ENCODE data around the gene DMAC2L. TPM values are rescaled to one million over a fixed set of nuclear protein-coding genes. Genes with fewer than 3 reads are reported as not detected.
"Not testable (repeated sequence)": the region's sequence is repeated elsewhere in the genome, so short reads cannot be mapped to it uniquely, and the experiment has no call there.

Gene DMAC2L
- total RNA-seq, 2 experiments from 2014 or later, result 15.7 to 20.6 TPM

GRCh38 chr14:50345846-50346422 lies 33.8 kb downstream of the DMAC2L start:
- DNase-seq, result no peak
- CTCF ChIA-PET, result interaction anchor here (0.9 to 2.1 kb wide), 4 partner anchors 8 to 25 kb away, joined by 4 to 6 read pairs (median 4); no protein-coding TSS in a partner anchor
- peaks cover 22% of the 10 kb centered on the region for H3K4me1 Mint-ChIP-seq
- H3K27ac Mint-ChIP-seq, result no peak overlapping the region
- no peaks in the 10 kb centered on the region for H3K27me3 Mint-ChIP-seq
- H3K36me3 Mint-ChIP-seq (ENCODE audit: low read depth), result peaks cover 9% of the 10 kb centered on the region
- H3K9me3 Mint-ChIP-seq, result no peaks in the 10 kb centered on the region
- POLR2A ChIA-PET, result no interaction called here
- H3K4me3 Mint-ChIP-seq, result no peak overlapping the region

DNA sequence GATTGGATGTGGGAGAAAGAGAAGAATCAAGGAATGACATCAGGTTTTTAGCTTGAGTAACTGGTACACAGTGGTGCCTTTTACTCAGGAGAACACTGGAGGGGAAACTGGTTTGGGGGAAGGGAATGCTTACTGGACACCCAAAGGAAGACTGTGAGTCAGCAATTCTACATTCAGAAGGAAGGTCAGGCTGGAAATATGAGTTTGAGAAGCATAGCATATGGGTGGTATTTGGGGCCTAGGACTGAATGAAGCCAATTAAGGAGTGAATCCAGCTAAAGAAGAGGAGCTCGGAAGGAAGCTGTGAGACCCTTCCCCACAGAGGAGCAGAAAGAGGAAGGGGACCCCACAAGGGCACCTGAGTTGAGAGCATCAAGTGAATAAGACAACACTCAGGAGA lies 35.4 kb downstream of the DMAC2L start:
- Mint-ChIP-seq H3K4me3 (no peak overlapping the region), H3K4me1 (peaks cover 18% of the 10 kb centered on the region), H3K36me3 (ENCODE audit: low read depth) (peaks cover 7% of the 10 kb centered on the region), H3K9me3 (no peaks in the 10 kb centered on the region), H3K27me3 (no peaks in the 10 kb centered on the region), H3K27ac (no peak overlapping the region)
- no peak for DNase-seq
- ChIA-PET POLR2A (interaction anchor here (1.1 kb wide), 1 partner anchor 49 kb away, joined by 3 read pairs; the partner anchor contains the start of gene CDKL1), CTCF (interaction anchor here (1.0 kb wide), 1 partner anchor 384 kb away, joined by 3 read pairs; no protein-coding TSS in a partner anchor)

DNA sequence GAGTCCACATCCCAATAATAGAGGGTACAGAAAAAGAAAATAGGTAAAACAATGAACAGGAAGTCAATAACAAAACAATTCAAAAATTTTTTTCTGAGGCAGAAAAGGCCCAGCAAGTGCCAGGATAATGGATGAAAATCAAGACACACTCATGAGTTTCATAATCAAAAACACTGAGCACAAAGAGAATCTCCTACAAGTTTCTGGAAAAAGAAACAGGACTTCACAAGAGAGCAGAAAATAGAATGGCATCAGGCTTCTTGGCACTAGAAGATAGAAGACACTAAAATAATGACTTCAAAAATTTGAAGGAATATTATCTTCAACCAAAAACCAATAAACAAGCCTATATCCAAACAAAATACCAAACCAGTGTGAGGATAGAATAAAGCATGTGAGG lies 36.8 kb downstream of the DMAC2L start:
- CTCF ChIA-PET, result no interaction called here
- Mint-ChIP-seq H3K36me3 (ENCODE audit: low read depth) (peaks cover 7% of the 10 kb centered on the region), H3K4me1 (peaks cover 6% of the 10 kb centered on the region), H3K27me3 (no peaks in the 10 kb centered on the region), H3K27ac (no peak overlapping the region), H3K9me3 (no peaks in the 10 kb centered on the region), H3K4me3 (no peak overlapping the region)
- POLR2A ChIA-PET, result no interaction called here
- DNase-seq, result no peak

DNA sequence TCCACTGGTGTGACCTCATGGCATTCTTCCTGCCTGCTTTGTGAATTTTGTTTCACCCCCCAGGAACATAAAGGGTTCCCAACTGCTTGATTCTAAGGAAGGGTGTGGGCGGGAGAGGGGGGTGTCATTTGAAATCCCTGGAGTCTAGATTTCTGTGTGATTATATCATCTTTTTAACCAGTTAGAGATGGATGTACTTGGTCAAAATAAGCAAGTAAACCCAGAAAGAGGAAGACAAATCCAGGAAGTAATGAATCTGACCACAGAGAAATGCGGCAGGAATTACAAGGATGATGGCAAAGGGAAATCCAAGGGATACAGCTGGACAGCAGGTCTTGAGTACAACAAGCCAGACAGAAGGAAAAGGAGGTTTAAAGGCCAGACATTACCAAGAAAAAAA lies 38.9 kb downstream of the DMAC2L start:
- ChIA-PET CTCF (interaction anchor here (0.6 to 1.4 kb wide), 5 partner anchors 11 to 30 kb away, joined by 3 to 6 read pairs (median 4); no protein-coding TSS in a partner anchor), POLR2A (no interaction called here)
- H3K27ac Mint-ChIP-seq, result no peak overlapping the region
- H3K4me1 Mint-ChIP-seq, result no peaks in the 10 kb centered on the region
- H3K27me3 Mint-ChIP-seq, result no peaks in the 10 kb centered on the region
- no peak for DNase-seq
- H3K36me3 Mint-ChIP-seq (ENCODE audit: low read depth), result peaks cover 11% of the 10 kb centered on the region
- no peak overlapping the region for H3K4me3 Mint-ChIP-seq
- no peaks in the 10 kb centered on the region for H3K9me3 Mint-ChIP-seq

GRCh38 chr14:50352584-50352983 lies 40.5 kb downstream of the DMAC2L start:
- Mint-ChIP-seq H3K36me3 (ENCODE audit: low read depth) (peaks cover 26% of the 10 kb centered on the region), H3K4me3 (no peak overlapping the region), H3K27me3 (no peaks in the 10 kb centered on the region), H3K9me3 (no peaks in the 10 kb centered on the region), H3K27ac (no peak overlapping the region), H3K4me1 (peaks cover 5% of the 10 kb centered on the region)
- ChIA-PET CTCF (no interaction called here), POLR2A (no interaction called here)
- DNase-seq, result no peak

- Mint-ChIP-seq H3K9me3 (no peaks in the 10 kb centered on the region), H3K4me1 (peaks cover 5% of the 10 kb centered on the region), H3K27ac (no peak overlapping the region), H3K36me3 (ENCODE audit: low read depth) (peaks cover 28% of the 10 kb centered on the region), H3K27me3 (no peaks in the 10 kb centered on the region), H3K4me3 (no peak overlapping the region)
- POLR2A ChIA-PET, result no interaction called here
- CTCF ChIA-PET, result interaction anchor here (0.6 to 0.9 kb wide), 2 partner anchors 8 to 1532 kb away, joined by 3 to 4 read pairs; no protein-coding TSS in a partner anchor
- no peak for DNase-seq
These were observed 41.0 kb downstream of the DMAC2L start for GRCh38 chr14:50353126-50353525.

DNA sequence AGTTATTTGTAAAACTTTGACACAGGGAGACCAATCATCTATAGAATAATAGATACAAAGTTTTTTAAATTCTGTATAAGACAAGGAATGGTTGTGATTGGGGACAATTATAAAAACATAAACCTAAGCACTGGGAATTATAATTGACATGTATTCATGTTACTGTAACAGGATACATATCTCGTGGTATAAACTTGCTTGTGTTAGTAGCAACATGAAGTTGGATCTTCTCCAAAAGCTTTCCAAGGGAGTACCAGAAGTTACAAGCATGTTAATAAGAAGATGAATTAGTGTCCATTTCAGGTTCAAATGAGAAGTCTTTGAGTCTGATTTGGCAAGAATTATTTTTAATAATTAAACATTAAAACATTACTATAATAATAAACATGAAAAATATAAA lies 42.4 kb downstream of the DMAC2L start:
- no peak for DNase-seq
- peaks cover 7% of the 10 kb centered on the region for H3K4me1 Mint-ChIP-seq
- ChIA-PET POLR2A (no interaction called here), CTCF (no interaction called here)
- peaks cover 38% of the 10 kb centered on the region for H3K36me3 Mint-ChIP-seq (ENCODE audit: low read depth)
- no peak overlapping the region for H3K27ac Mint-ChIP-seq
- H3K27me3 Mint-ChIP-seq, result no peaks in the 10 kb centered on the region
- no peak overlapping the region for H3K4me3 Mint-ChIP-seq
- no peaks in the 10 kb centered on the region for H3K9me3 Mint-ChIP-seq

DNA sequence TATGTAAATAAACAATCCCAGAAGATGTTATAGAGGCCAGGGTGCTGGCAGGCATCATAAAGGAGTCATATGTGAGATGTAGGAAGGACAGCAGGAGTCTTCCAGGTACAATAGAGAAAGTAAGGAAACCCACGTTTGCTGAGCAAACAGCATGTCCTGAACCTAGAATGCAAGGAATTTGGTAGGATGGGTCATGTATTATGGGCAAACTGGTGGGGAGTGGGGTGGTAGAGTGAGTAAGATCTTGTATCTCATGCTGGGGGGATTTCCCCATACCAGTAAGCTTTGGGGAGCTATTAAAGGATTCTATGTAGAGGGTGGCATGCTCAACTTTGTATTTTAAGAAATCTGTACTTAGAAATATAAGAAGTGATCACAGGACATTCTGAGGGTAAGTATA lies 43.6 kb downstream of the DMAC2L start:
- Mint-ChIP-seq H3K4me3 (no peak overlapping the region), H3K9me3 (peaks cover 2% of the 10 kb centered on the region), H3K36me3 (ENCODE audit: low read depth) (peaks cover 42% of the 10 kb centered on the region), H3K27me3 (no peaks in the 10 kb centered on the region), H3K27ac (no peak overlapping the region), H3K4me1 (peaks cover 12% of the 10 kb centered on the region)
- CTCF ChIA-PET, result interaction anchor here (1.2 kb wide), 1 partner anchor 11 kb away, joined by 4 read pairs; no protein-coding TSS in a partner anchor
- no peak for DNase-seq
- POLR2A ChIA-PET, result no interaction called here

GRCh38 chr14:50356283-50356682 lies 44.2 kb downstream of the DMAC2L start:
- H3K27me3 Mint-ChIP-seq, H3K27ac Mint-ChIP-seq, DNase-seq, CTCF ChIA-PET, H3K9me3 Mint-ChIP-seq, POLR2A ChIA-PET, H3K4me3 Mint-ChIP-seq: not testable (repeated sequence)
- H3K36me3 Mint-ChIP-seq (ENCODE audit: low read depth), result peaks cover 46% of the 10 kb centered on the region
- H3K4me1 Mint-ChIP-seq, result peaks cover 12% of the 10 kb centered on the region

GRCh38 chr14:50357124-50357523 lies 45.0 kb downstream of the DMAC2L start:
- POLR2A ChIA-PET, result no interaction called here
- Mint-ChIP-seq H3K4me1 (peaks cover 12% of the 10 kb centered on the region), H3K4me3 (no peak overlapping the region), H3K36me3 (ENCODE audit: low read depth) (peaks cover 49% of the 10 kb centered on the region), H3K9me3 (peaks cover 2% of the 10 kb centered on the region), H3K27ac (no peak overlapping the region), H3K27me3 (no peaks in the 10 kb centered on the region)
- no peak for DNase-seq
- CTCF ChIA-PET, result interaction anchor here (1.2 kb wide), 1 partner anchor 36 kb away, joined by 4 read pairs; no protein-coding TSS in a partner anchor

GRCh38 chr14:50357753-50358395 lies 45.8 kb downstream of the DMAC2L start:
- H3K9me3 Mint-ChIP-seq, result peaks cover 6% of the 10 kb centered on the region
- no peak overlapping the region for H3K27ac Mint-ChIP-seq
- H3K36me3 Mint-ChIP-seq (ENCODE audit: low read depth), result peaks cover 56% of the 10 kb centered on the region
- H3K4me1 Mint-ChIP-seq, result peaks cover 18% of the 10 kb centered on the region
- DNase-seq, result no peak
- H3K4me3 Mint-ChIP-seq, result no peak overlapping the region
- POLR2A ChIA-PET, result no interaction called here
- H3K27me3 Mint-ChIP-seq, result no peaks in the 10 kb centered on the region
- CTCF ChIA-PET, result interaction anchor here (1.2 kb wide), 1 partner anchor 37 kb away, joined by 4 read pairs; no protein-coding TSS in a partner anchor

DNA sequence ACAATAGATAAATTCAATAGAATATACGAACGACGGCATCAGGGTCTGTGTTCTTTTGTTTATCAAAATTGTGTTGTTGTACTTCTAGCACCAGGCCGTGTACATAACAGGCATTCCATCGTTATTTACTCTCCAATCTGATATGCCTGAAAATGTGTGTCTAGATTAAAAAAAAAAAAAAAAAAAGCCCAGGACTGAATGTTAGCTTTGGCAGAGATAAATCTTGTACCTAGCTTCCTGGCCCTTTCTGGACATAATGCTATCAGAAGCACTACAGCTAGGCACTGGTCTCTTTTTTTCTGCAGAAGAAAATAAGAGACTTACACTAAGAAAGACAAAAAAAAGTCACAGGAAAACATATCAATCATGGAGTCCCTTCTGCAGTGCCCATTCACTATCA lies 47.5 kb downstream of the DMAC2L start:
- Mint-ChIP-seq H3K36me3 (ENCODE audit: low read depth) (peaks cover 56% of the 10 kb centered on the region), H3K9me3 (peaks cover 6% of the 10 kb centered on the region), H3K4me3 (no peak overlapping the region), H3K4me1 (peaks cover 30% of the 10 kb centered on the region), H3K27me3 (no peaks in the 10 kb centered on the region), H3K27ac (no peak overlapping the region)
- CTCF ChIA-PET, result interaction anchor here (1.2 to 3.2 kb wide), 3 partner anchors 10 to 32 kb away, joined by 3 to 11 read pairs (median 3); no protein-coding TSS in a partner anchor
- POLR2A ChIA-PET, result no interaction called here
- no peak for DNase-seq

- peaks cover 35% of the 10 kb centered on the region for H3K4me1 Mint-ChIP-seq
These were observed 48.0 kb downstream of the DMAC2L start for GRCh38 chr14:50360093-50360492.

More at GRCh38 chr14:50360093-50360492, 48.0 kb downstream of the DMAC2L start:
- H3K4me3 Mint-ChIP-seq, result no peak overlapping the region
- CTCF ChIA-PET, result interaction anchor here (0.5 to 3.2 kb wide), 4 partner anchors 10 to 209 kb away, joined by 3 to 11 read pairs (median 4); no protein-coding TSS in a partner anchor
- no peak overlapping the region for H3K27ac Mint-ChIP-seq
- peaks cover 56% of the 10 kb centered on the region for H3K36me3 Mint-ChIP-seq (ENCODE audit: low read depth)
- DNase-seq, result no peak
- H3K9me3 Mint-ChIP-seq, result peaks cover 6% of the 10 kb centered on the region
- POLR2A ChIA-PET, result no interaction called here
- no peaks in the 10 kb centered on the region for H3K27me3 Mint-ChIP-seq

Measured in activated CD4-positive, alpha-beta T cell treated with anti-CD3 and anti-CD28 coated beads, Interleukin-2, amount 10 ng/mL, durations not matched to agents 7 days and 5 days (primary cell).